Colonic mucosa (tissue), 4 donors: ENCODE data around the gene MLLT1. TPM values are rescaled to one million over a fixed set of nuclear protein-coding genes. Genes with fewer than 3 reads are reported as not detected.

Source experiments
- DNase-seq: peaks from one replicate; pipeline ENCODE4 v3.0.0-alpha.2; 2020
- H3K27ac ChIP-seq: fragments of 200-600 bp; one replicate; pipeline ENCODE4 v1.8.0; 2021
- H3K27me3 ChIP-seq: fragments of 200-600 bp; one replicate; pipeline ENCODE4 v1.8.0; 2021
- H3K36me3 ChIP-seq: fragments of 200-600 bp; one replicate; pipeline ENCODE4 v1.8.0; 2021
- H3K4me1 ChIP-seq: fragments of 200-600 bp; one replicate; pipeline ENCODE4 v1.8.0; 2021; ENCODE audit warnings: mild to moderate bottlenecking
- H3K4me3 ChIP-seq: fragments of 200-600 bp; one replicate; pipeline ENCODE4 v1.8.0; 2021
- H3K9ac ChIP-seq, 2 donors: one replicate each; pipeline ENCODE4 v1.7.0; 2013; ENCODE audit warnings: control low read depth in 2 of 2, low read depth in 2 of 2, low read length in 2 of 2
- H3K9me3 ChIP-seq: fragments of 200-600 bp; one replicate; pipeline ENCODE4 v1.8.0; 2021
- intact Hi-C: fragments of 100-400 bp; cut with DNase I; formaldehyde crosslinking; loops from one replicate; pipeline ENCODE4 v1.14.1; 2022
- total RNA-seq, 2 donors: library from RNA; stranded (reverse); fragmentation: NEBNext Ultra II Directional in 1 of 2; extraction: Animal tissue kit (Norgen Biotek cat#: 25700) in 1 of 2; gene quantifications; one replicate each; pipeline ENCODE4 v1.2.1, GENCODE V29; 2021
- TF ChIP-seq, protein P1 (sequence below): fragments of 200-600 bp; IDR thresholded peaks from one replicate; pipeline ENCODE4 v1.8.0; 2022; ENCODE audit warnings: antibody characterized with exemption, mild to moderate bottlenecking
- donor health status: healthy.
- donor health status: DM: no; HTN: no; CAD: no.
- donor health status: DM: no; HTN: no; CAD: no.

Gene MLLT1
- total RNA-seq, 2 donors from 2014 or later = 26.4 to 59.2 TPM

DNA sequence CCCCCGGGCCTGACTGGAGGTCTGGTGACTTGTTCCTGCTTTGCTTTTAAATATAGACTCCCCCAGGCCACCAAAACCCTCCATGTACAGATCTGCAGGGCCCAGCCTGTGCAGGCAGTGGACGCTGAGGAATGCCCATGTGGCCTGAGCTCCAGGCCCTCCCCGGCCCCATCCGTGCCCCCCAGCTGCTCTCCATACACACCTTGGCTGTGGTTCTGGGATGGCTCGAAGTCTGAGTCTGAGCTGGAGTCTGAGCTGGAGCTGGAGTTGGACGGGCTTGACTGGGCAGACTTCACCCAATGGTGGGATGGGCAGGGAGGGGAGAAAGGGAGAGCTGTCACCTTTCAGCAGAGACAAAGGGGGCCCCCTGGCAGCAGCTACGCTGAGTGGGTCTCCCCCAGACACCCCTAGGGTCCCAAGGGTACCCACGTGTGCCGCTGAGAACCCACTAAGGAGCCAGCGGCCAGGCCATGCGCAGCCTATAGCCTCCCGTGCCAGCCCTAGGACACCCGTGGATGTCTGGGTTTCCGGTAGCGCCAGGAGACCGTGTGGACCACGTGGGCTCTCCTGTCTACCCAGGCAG is 61.9 kb downstream of the MLLT1 start:
- no peak overlapping the region for H3K9ac ChIP-seq
- intact Hi-C loops = loop anchor here (2.0 kb wide), 1 partner anchor 81 kb away; no protein-coding TSS in a partner anchor
- peaks cover 2% of the 10 kb centered on the region for H3K4me1 ChIP-seq
- no peak overlapping the region for H3K4me3 ChIP-seq
- H3K27me3 ChIP-seq = no peaks in the 10 kb centered on the region
- no peaks in the 10 kb centered on the region for H3K36me3 ChIP-seq
- DNase-seq = no peak
- TF ChIP-seq, protein P1, sequence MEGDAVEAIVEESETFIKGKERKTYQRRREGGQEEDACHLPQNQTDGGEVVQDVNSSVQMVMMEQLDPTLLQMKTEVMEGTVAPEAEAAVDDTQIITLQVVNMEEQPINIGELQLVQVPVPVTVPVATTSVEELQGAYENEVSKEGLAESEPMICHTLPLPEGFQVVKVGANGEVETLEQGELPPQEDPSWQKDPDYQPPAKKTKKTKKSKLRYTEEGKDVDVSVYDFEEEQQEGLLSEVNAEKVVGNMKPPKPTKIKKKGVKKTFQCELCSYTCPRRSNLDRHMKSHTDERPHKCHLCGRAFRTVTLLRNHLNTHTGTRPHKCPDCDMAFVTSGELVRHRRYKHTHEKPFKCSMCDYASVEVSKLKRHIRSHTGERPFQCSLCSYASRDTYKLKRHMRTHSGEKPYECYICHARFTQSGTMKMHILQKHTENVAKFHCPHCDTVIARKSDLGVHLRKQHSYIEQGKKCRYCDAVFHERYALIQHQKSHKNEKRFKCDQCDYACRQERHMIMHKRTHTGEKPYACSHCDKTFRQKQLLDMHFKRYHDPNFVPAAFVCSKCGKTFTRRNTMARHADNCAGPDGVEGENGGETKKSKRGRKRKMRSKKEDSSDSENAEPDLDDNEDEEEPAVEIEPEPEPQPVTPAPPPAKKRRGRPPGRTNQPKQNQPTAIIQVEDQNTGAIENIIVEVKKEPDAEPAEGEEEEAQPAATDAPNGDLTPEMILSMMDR = no peak
- H3K27ac ChIP-seq = no peak overlapping the region
- no peaks in the 10 kb centered on the region for H3K9me3 ChIP-seq

DNA sequence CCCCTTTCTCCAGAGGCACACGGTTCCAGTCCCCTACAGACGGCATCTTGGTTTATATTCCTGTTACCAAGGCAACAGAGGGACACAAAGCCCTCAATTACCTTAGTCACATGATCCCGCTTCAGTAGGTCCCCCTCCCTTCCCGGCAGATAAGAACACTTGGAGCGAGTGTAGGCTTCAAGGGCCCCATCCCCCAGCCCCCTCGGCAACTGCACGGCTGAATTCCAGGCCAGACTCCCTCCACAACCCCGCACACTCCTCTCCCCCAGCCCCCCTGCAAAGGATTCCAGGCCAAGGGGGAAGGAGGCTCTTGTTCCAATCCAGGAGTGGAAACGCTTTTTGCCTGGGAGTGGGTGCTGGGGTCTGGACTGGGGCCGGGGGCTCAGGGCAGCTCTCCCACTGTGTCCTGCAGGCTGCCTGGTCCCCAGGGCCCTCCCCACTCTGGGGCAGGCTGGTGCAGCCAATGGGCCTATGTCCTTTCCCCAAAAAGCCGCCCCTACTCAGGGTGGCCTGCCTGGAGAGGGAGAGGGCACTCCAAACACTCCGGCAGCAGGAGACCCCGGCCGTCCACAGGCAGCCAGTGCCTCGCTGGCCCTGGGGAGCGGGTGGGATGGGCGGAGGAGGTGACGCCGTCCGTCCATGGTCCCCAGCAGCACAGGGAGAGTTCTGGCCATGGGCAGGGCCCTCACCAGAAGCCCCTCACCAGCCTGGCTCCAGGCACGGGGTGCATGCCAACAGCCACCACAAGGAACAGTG is 62.6 kb downstream of the MLLT1 start:
- H3K4me3 ChIP-seq = no peak overlapping the region
- no peak for DNase-seq
- no peaks in the 10 kb centered on the region for H3K36me3 ChIP-seq
- H3K9me3 ChIP-seq = no peaks in the 10 kb centered on the region
- H3K27me3 ChIP-seq = no peaks in the 10 kb centered on the region
- TF ChIP-seq, protein P1 = no peak
- H3K4me1 ChIP-seq = peaks cover 2% of the 10 kb centered on the region
- H3K27ac ChIP-seq = no peak overlapping the region
- intact Hi-C loops = no loop called here
- H3K9ac ChIP-seq = no peak overlapping the region

DNA sequence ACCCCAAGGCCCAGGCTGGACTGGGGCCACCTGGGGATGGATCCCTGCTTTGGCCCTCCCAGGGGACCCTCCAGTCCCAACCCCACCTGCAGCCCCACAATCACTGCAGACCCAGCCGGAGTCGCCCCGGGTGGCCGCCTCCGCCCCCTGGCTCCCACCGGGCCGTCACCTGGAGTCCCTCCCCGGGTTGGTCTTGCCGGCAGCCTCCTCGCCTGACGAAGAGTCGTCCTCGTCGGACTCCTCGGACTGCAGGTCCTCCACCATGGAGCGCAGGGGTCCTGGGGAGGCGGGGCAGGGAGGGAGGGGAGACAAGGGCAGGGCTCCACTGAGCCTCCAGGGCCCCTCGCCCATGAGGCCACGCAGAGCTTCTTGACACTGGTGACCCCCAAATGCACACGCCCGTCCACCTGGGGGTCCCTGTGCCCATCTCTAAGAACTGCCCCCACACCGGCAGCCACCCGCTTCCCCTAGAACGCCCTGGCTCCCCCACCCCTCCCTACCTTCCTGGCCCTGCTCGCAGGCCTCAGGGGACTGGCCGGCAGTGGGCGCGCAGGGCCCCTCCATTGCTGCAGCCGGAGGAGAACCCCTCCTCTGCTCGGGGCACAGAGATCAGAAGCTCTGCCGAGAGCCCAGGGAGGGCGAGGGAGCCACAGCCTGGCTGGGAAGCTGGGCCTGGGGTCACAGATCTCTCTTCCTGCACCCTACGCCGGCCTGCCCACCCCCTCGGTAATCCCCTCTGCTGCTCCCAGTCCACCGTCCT is 63.4 kb downstream of the MLLT1 start:
- no peak for DNase-seq
- Histone ChIP-seq H3K9me3 (no peaks in the 10 kb centered on the region), H3K36me3 (no peaks in the 10 kb centered on the region), H3K27ac (no peak overlapping the region), H3K27me3 (no peaks in the 10 kb centered on the region), H3K4me3 (no peak overlapping the region), H3K4me1 (peaks cover 2% of the 10 kb centered on the region), H3K9ac (no peak overlapping the region)
- intact Hi-C loops = no loop called here
- TF ChIP-seq, protein P1 = no peak

DNA sequence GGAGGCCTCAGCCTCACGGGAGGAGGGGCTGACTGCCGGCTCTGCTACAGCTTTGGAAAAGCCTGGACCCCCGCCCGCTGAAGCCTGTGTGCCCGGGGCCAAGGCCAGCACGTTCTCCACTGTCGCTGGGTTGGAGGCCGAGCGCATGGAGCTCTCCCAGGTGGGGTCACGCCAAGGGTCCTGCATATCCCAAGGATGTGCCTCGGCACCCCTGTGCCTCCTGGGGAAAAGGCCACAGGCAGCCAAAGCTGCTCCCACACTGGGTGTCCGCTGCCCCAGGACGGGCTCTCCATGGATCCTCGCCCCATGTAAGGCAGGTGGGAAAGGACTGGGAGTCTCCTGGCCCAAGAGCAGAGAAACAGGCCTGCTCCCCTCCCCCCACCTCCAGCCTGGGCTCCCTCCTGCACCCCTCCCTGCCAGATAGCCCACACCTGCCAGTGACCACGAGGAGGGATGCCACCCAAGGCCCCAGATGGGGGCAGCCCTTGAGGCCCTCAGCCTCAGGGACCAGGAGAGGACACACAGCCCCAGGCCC is 64.0 kb downstream of the MLLT1 start:
- TF ChIP-seq, protein P1 = no peak
- H3K27me3 ChIP-seq = no peaks in the 10 kb centered on the region
- no peak overlapping the region for H3K4me3 ChIP-seq
- H3K36me3 ChIP-seq = no peaks in the 10 kb centered on the region
- H3K27ac ChIP-seq = no peak overlapping the region
- no peak for DNase-seq
- intact Hi-C loops = no loop called here
- H3K4me1 ChIP-seq = peaks cover 2% of the 10 kb centered on the region
- H3K9ac ChIP-seq = no peak overlapping the region
- no peaks in the 10 kb centered on the region for H3K9me3 ChIP-seq

DNA sequence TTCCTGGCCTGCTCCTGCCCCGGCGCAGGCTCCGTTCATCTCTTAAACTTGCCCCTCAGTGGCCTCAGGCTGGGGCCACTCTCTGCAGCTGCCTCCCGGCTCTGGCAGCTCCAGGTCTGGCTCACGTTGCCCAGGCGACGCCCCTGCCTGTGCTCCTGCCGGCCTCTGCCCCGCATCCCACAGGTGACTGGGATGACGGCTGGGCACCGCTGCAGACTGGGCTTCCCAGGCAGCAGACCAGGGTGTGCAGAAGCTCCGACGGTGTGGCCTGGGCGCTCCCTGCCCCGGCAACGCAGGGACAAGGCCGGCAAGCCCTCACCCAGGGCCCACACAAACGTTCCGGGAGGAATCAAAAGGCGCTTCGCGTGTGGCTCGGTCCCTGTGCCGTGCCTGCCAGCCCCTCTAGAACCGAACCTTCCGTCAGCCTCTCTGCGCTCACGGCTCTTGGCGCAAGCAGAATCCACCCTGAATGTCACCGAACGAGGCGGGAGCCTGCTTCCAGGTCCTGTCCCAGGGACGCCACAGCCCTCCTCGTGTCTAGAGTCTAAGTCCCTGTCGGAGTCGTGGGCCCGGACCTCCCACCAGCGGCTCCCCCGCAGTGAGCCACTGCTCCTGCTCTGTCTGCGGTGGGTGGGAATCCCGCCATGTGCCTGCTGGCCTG is 64.8 kb downstream of the MLLT1 start:
- intact Hi-C loops = no loop called here
- Histone ChIP-seq H3K9me3 (no peaks in the 10 kb centered on the region), H3K4me3 (no peak overlapping the region), H3K9ac (no peak overlapping the region), H3K36me3 (no peaks in the 10 kb centered on the region), H3K27me3 (no peaks in the 10 kb centered on the region), H3K4me1 (peaks cover 2% of the 10 kb centered on the region), H3K27ac (no peak overlapping the region)
- no peak for DNase-seq
- TF ChIP-seq, protein P1 = no peak
